ENCODE data around the gene SEMA6B.

SEMA6B gene

GRCh38 chr19:4524808-4525562, 34.5 kb downstream of the SEMA6B start:
- peak; percentile 84 for TF ChIP-seq CTCF (IDR thresholded peaks at IDR 0.05; ENCODE audit: low read depth, low read length)
- DNase-seq (ENCODE audit: extremely low read depth, low read depth): no peak

- TF ChIP-seq CTCF (IDR thresholded peaks at IDR 0.05; ENCODE audit: low read depth, low read length): peak; percentile 72
- no peak for DNase-seq (ENCODE audit: extremely low read depth, low read depth)
Observed at GRCh38 chr19:4523306-4524110, 36.0 kb downstream of the SEMA6B start.

- TF ChIP-seq CTCF (IDR thresholded peaks at IDR 0.05; ENCODE audit: low read depth, low read length): no peak
- no peak for DNase-seq (ENCODE audit: extremely low read depth, low read depth)
Observed at GRCh38 chr19:4522291-4523002, 37.0 kb downstream of the SEMA6B start.

- no peak for TF ChIP-seq CTCF (IDR thresholded peaks at IDR 0.05; ENCODE audit: low read depth, low read length)
- DNase-seq (ENCODE audit: extremely low read depth, low read depth): no peak
Observed at GRCh38 chr19:4521888-4522242, 37.6 kb downstream of the SEMA6B start.

GRCh38 chr19:4521170-4521887, 38.2 kb downstream of the SEMA6B start:
- no peak for TF ChIP-seq CTCF (IDR thresholded peaks at IDR 0.05; ENCODE audit: low read depth, low read length)
- no peak for DNase-seq (ENCODE audit: extremely low read depth, low read depth)

GRCh38 chr19:4519521-4520277, 39.8 kb downstream of the SEMA6B start:
- no peak for TF ChIP-seq CTCF (IDR thresholded peaks at IDR 0.05; ENCODE audit: low read depth, low read length)
- no peak for DNase-seq (ENCODE audit: extremely low read depth, low read depth)

Measured in AG09319 (cell line).